HL-60 (cell line): Measurements from ENCODE around the gene ABCA8.

ENCODE experiments used
- DNase-seq, 2 experiments: peaks; one replicate each; pipeline ENCODE4 v3.0.0-alpha.2; 2010 to 2020; ENCODE audit warnings: low read depth in 1 of 2, low spot score in 1 of 2
- H3K27ac ChIP-seq: fragments of 250-450 bp; sonication (Bioruptor Pico); replicated peaks from 2 replicates; pipeline ENCODE4 v1.5.1; 2020; ENCODE audit warnings: mild to moderate bottlenecking, moderate library complexity
- H3K27me3 ChIP-seq: fragments of 250-450 bp; sonication (Bioruptor Pico); 2 replicates; pipeline ENCODE4 v1.5.1; 2021; ENCODE audit warnings: mild to moderate bottlenecking, moderate library complexity; ENCODE audit not compliant: insufficient read depth, poor library complexity, severe bottlenecking
- H3K4me3 ChIP-seq: replicated peaks from 2 replicates; pipeline ENCODE4 v1.5.1; 2011; ENCODE audit warnings: mild to moderate bottlenecking, control low read depth, low read length; ENCODE audit not compliant: insufficient read depth
- CTCF ChIP-seq: IDR thresholded peaks from one replicate; pipeline ENCODE4 v1.5.1; 2011; ENCODE audit warnings: low read length, control low read depth, inconsistent platforms; ENCODE audit not compliant: insufficient read depth
- GABPA ChIP-seq: IDR thresholded peaks from 2 replicates; pipeline ENCODE4 v1.6.1; 2012; ENCODE audit warnings: low read depth
- POLR2AphosphoS5 ChIP-seq: IDR thresholded peaks from 2 replicates; pipeline ENCODE4 v1.6.1; 2012; ENCODE audit warnings: low read depth
- REST ChIP-seq: IDR thresholded peaks from 2 replicates; pipeline ENCODE4 v1.6.1; 2012; ENCODE audit warnings: low read depth; ENCODE audit not compliant: insufficient replicate concordance
- SPI1 ChIP-seq: IDR thresholded peaks from 2 replicates; pipeline ENCODE4 v1.6.1; 2012; ENCODE audit warnings: low read depth, mild to moderate bottlenecking, borderline replicate concordance

ABCA8 gene

GRCh38 chr17:68903286-68903685 is 51.9 kb downstream of the ABCA8 start:
- no peak overlapping the region for H3K4me3 ChIP-seq
- no peak for DNase-seq
- TF ChIP-seq GABPA: no peak
- TF ChIP-seq CTCF: no peak
- TF ChIP-seq SPI1: no peak
- TF ChIP-seq REST: no peak
- TF ChIP-seq POLR2AphosphoS5: no peak
- H3K27me3 ChIP-seq: no peaks in the 10 kb centered on the region
- no peak overlapping the region for H3K27ac ChIP-seq

DNA sequence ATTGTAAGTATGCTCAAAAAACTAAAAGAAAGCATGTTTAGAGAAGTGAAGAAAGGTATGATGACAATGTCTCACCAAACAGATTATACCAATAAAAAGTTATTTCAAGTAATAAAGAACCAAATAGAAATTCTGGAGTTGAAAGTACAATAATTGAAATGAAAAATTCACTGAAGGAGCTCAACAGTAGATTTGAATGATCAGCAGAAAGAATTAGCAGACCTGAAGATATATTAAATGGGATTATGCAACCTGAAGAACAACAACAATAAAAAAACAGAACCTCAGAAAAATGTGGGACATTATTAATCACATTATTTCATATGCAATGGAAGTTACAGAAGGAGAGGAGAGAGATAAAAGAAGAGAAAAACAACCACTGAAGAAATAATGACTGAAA is 57.6 kb downstream of the ABCA8 start:
- H3K4me3 ChIP-seq: no peak overlapping the region
- H3K27me3 ChIP-seq: no peaks in the 10 kb centered on the region
- DNase-seq: no peak
- no peak for TF ChIP-seq POLR2AphosphoS5
- no peak for TF ChIP-seq REST
- TF ChIP-seq CTCF: no peak
- no peak for TF ChIP-seq SPI1
- TF ChIP-seq GABPA: no peak
- no peak overlapping the region for H3K27ac ChIP-seq

- DNase-seq: no peak
- Histone ChIP-seq H3K27me3 (no peaks in the 10 kb centered on the region), H3K4me3 (no peak overlapping the region), H3K27ac (no peak overlapping the region)
- no peak for TF ChIP-seq REST
- no peak for TF ChIP-seq SPI1
- no peak for TF ChIP-seq CTCF
- no peak for TF ChIP-seq GABPA
- no peak for TF ChIP-seq POLR2AphosphoS5
Observed at GRCh38 chr17:68892658-68893057, 62.5 kb downstream of the ABCA8 start.
